GM18519 (cell line): Measurements from ENCODE around the gene EQTN.
"Not testable (repeated sequence)": the region's sequence is repeated elsewhere in the genome, so short reads cannot be mapped to it uniquely, and the experiment has no call there.

Experiments used
- ATAC-seq: cut with Tn5 transposase; IDR thresholded peaks from one replicate; pipeline ENCODE4 v1.9.1; 2021; ENCODE audit warnings: mild to moderate bottlenecking, moderate library complexity; ENCODE audit not compliant: unreplicated experiment, low FRiP score

The EQTN gene

DNA sequence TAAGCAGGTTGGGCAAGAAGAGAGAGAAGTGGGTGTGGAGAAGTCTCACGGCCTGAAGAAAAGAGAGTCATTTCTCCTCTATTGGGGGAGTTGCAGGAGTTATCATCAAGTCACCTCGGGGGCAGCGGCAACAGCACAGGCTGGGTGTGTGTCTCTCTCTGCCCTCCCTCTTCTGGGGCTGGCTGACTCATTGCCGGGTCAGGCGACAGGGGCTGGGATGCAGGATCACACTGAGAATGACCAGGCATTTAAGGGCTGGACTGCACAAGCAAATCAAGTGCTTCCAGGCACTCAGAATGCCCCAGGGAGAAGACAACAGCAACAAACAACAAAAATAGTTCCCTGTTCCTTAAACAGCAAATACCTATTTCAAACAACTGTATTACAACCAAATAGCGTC lies 6.3 kb upstream of the EQTN start:
- ATAC-seq = no peak

GRCh38 chr9:27293996-27294395 lies 3.0 kb downstream of the EQTN start:
- ATAC-seq = no peak

- ATAC-seq = no peak
Measured at GRCh38 chr9:27292659-27293405, 4.1 kb downstream of the EQTN start.

- no peak for ATAC-seq
Measured at GRCh38 chr9:27291292-27291691, 5.7 kb downstream of the EQTN start.

DNA sequence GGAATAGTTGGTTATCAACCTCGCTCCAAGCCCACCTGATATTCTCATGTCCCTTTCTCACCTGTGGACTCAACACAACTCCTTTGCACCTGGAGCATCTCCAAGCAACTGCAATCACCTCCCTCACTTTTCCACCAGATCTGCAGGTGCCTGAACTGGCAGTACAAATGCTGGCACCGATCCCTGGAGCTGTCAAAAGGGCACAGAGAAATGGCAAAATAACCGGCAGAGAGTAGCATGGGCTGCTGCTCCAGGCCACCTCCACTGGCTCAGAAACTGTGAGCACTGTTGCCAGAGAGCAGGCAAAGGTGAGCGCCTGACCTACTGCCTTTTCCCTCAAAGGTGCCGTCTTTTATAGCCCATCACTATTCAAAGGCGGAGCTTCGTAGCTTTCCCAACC lies 14.7 kb downstream of the EQTN start:
- ATAC-seq = no peak

GRCh38 chr9:27280860-27281259 lies 16.1 kb downstream of the EQTN start:
- no peak for ATAC-seq

- no peak for ATAC-seq
Measured at GRCh38 chr9:27280249-27280648, 16.7 kb downstream of the EQTN start.

GRCh38 chr9:27279611-27280010 lies 17.3 kb downstream of the EQTN start:
- ATAC-seq = no peak

GRCh38 chr9:27278374-27278773 lies 18.6 kb downstream of the EQTN start:
- ATAC-seq = no peak

DNA sequence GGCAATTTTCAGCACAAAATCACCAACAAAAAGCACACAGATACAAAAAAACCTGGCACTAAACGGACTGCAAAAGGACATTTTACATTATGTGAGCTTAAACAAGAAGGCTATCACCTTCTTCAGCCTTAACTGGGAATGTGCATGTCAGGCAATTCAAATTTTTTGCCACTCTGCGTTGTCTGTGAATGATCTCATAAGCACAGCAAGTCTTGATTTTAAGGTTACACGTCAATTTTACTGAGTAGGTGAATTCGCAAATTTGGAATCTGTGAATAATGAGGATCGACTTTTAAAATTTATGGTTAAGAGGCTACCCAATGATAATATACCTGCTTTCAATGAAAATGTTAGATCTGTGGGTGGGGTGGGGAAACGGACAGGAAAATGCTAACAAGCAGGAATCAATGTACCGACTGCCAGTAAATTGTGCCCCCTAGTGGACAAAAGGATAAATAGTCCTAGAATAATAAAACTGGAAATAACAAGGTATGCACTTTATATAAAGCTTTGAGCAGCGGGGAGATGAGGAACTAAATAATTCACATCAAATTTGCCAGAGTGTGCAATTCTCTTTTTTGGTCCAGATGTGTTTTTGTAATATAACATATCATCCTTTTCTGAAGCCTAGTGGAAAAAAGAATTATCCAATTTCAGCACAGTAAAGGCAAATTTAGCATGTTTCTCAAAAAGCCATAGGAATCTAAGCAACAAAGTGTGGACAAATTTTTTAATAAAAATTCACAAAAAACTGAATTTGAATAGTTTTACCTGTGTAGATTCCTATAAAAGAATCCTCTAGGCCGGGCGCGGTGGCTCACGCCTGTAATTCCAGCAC lies 20.5 kb downstream of the EQTN start:
- peak; percentile 36 for ATAC-seq

DNA sequence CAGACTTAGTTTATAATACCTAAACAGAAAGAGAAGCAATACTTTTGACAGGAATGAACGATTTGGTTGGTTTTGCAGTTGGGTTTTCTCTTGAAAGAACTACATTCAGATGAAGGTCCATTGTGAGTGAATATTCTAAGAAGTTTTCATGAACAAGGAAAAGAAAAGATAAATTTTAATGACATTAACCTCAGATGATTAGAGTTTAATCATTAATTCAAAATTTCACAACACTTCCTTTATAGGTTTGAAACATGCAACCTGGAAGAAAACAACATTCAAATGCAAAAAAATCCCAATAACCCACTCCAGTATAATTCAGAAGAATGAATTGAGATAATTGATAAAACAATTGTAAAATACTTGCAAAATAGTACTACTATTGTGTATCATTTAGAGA lies 23.8 kb downstream of the EQTN start:
- no peak for ATAC-seq

DNA sequence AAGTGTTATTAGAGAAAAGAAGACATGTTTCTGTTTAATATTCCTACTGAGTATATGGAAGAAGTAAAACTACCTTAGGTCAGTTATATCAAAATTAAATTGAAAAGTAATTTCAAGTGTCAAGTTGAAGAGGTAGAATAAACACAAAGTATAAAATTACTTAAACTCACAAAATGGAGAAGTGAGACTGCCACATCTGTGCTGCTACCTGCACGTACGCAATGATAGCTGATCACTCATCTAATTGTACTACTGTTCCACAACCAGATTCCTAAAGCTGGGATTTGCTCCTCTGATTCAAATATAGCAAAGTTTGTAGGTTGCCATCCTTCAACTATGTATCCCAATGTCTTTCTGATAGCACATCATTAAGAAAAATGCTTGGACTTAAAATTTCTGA lies 24.8 kb downstream of the EQTN start:
- ATAC-seq = no peak

DNA sequence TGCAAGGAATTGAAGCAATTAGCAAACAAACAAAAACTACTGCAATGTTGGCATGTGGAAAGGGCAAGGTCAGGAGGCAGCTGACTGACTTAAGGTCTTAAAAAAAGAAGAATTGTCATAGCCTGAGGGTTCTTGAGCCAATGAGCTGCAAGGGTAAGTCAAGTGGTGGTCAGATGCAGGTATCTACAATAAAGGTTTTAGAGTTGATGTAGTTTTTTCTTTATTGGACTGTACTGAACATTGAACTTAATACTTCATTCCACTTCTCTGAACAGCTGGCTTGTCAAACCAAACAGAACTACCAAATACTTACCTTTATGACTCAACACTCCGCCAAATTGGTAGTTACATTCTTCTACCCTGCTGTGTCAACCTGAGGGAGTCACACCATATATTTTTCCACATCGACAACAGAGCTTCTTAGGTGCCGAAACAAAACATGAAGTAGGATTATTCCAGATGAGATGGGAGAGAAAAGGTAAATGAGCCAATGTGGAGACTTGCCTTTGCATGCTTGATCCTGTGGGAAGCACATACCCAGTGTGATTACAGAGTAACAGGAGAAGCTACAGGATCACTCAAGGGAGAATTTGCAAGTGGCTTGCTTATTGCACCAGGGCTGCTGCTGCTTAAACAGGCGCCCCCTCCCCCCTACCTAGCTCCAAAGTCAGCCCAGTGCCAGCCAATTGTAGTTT lies 35.3 kb downstream of the EQTN start:
- ATAC-seq = no peak

DNA sequence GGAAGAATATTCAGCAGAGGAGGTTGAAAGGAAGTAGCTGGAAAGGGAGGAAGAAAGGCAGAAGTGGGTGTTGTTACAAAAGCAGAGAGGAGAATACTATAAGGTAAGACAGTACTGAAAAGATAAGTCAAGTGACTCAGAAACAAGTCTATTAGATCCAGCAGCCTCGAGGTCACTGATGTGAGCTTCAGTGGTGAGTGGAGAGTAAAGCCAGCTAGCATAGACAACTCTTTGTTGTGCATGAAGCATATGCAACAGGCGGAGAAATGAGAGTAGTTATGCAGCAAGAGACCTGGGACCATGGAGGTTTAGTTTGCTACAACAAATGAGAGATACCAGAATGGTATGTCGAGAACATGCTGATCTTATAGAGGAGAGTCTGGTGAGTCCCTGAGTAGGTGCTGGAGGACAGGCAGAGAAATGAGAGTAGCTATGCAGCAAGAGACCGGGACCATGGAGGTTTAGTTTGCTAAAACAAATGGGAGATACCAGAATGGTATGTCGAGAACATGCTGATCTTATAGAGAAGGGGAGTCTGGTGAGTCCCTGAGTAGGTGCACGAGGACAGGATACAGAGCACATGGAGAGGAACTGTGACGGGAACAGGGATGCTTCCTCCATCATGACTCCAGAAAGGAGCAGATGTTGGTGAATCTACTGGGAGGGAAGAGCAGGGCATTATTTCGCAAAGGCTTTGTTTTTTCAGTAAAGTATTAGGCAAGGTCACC lies 36.0 kb downstream of the EQTN start:
- no peak for ATAC-seq

- ATAC-seq = no peak
Measured at GRCh38 chr9:27258662-27259061, 38.3 kb downstream of the EQTN start.

- ATAC-seq = no peak
Measured at GRCh38 chr9:27248702-27249101, 48.2 kb downstream of the EQTN start.

GRCh38 chr9:27247756-27248155 lies 49.2 kb downstream of the EQTN start:
- ATAC-seq = peak; percentile 83

- not testable (repeated sequence) for ATAC-seq
Measured at GRCh38 chr9:27239648-27240047, 57.3 kb downstream of the EQTN start.
